ENCODE results near the gene ABAT. TPM values are rescaled to one million over a fixed set of nuclear protein-coding genes. Genes with fewer than 3 reads are reported as not detected.

Gene ABAT
- total and polyA plus RNA-seq, 2 of the 8 experiments (the other 6 are each of a cell fraction or from before 2014, with no cell fraction given) = 6.4 to 8.4 TPM

- no peaks in the 10 kb centered on the region; a peak in 1 of 7 replicates for H3K27me3 ChIP-seq (replicated peaks in 1 of 4; ENCODE audit: control insufficient read depth in 3 of 4, extremely low read depth in 1 of 4, insufficient read depth in 3 of 4, low read length in 3 of 4)
- H2BK20ac ChIP-seq (ENCODE audit: low read length) = 0 out of 2 replicates have a peak overlapping the region, but pooled peaks have one; percentile 16
- H3K23me2 ChIP-seq (ENCODE audit: low read depth, low read length) = peaks cover 3% of the 10 kb centered on the region; the same call in 1 of the 2 replicates
- H3K9me3 ChIP-seq (ENCODE audit: insufficient read depth in 2 of 2, low read depth in 1 of 2, low read length in 1 of 2) = no peaks in the 10 kb centered on the region
- no peak overlapping the region for H3K18ac ChIP-seq (ENCODE audit: extremely low read depth, low read length)
- no peak overlapping the region for H4K5ac ChIP-seq (ENCODE audit: insufficient read length, low read depth, low read length)
- no peak overlapping the region for H3K4me2 ChIP-seq (ENCODE audit: insufficient read depth in 1 of 2, low read depth in 2 of 2, low read length in 2 of 2)
- no peak overlapping the region for H2BK120ac ChIP-seq (replicated peaks; ENCODE audit: low read depth, low read length)
- no peak overlapping the region for H3K14ac ChIP-seq (ENCODE audit: insufficient read length)
- H4K20me1 ChIP-seq (replicated peaks in 1 of 2; ENCODE audit: control insufficient read depth in 1 of 2, insufficient read depth in 2 of 2, low read length in 2 of 2) = no peaks in the 10 kb centered on the region
- H3K56ac ChIP-seq (replicated peaks; ENCODE audit: insufficient read length, low read depth, low read length) = no peak overlapping the region
- no peak overlapping the region for H3K4me3 ChIP-seq (ENCODE audit: extremely low read depth in 1 of 4, insufficient read depth in 2 of 4, low read depth in 3 of 4, low read length in 4 of 4)
- H2AFZ ChIP-seq (ENCODE audit: low read length) = no peak overlapping the region
- no peak for FAIRE-seq
- no peak overlapping the region for H3K27ac ChIP-seq (ENCODE audit: low read depth, low read length)
- H3K79me1 ChIP-seq (ENCODE audit: low read depth, low read length) = no peaks in the 10 kb centered on the region
- no peak overlapping the region for H4K91ac ChIP-seq (replicated peaks; ENCODE audit: insufficient read length, low read length)
- no peak overlapping the region for H3K23ac ChIP-seq (ENCODE audit: insufficient read length)
- no peak for DNase-seq (ENCODE audit: low read depth in 1 of 2, low spot score in 2 of 2)
- no peak overlapping the region for H2BK12ac ChIP-seq (ENCODE audit: low read depth, low read length)
- no peak overlapping the region for H2BK5ac ChIP-seq (ENCODE audit: low read depth, low read length)
- ChIA-PET POLR2A (ENCODE audit: partially characterized antibody) (interaction anchor here (0.7 kb wide), 1 partner anchor 150 kb away, joined by 3 read pairs; no protein-coding TSS in a partner anchor), CTCF (ENCODE audit: partially characterized antibody) (interaction anchor here (0.8 to 1.8 kb wide), 2 partner anchors 27 to 77 kb away, joined by 4 to 7 read pairs; no protein-coding TSS in a partner anchor)
- H3K9ac ChIP-seq (replicated peaks in 1 of 4; ENCODE audit: extremely low read depth in 1 of 4, low read depth in 3 of 4, low read length in 3 of 4) = no peak overlapping the region
- H3K4me1 ChIP-seq (replicated peaks in 1 of 4; ENCODE audit: control insufficient read depth in 3 of 4, insufficient read depth in 4 of 4, low read length in 3 of 4) = peaks cover 0 to 9% (median 2%) of the 10 kb centered on the region in 4 experiments; a peak in 4 of 7 replicates
- no peak overlapping the region for H3K4ac ChIP-seq (replicated peaks; ENCODE audit: insufficient read length, low read depth, low read length)
- 92% methylated on average over 14 of the region's 14 CpGs; no CpG with 5 or more reads in 1 of the 2 experiments for WGBS, 2 experiments (ENCODE audit: extremely low coverage in 1 of 2, insufficient coverage in 1 of 2, insufficient read length in 1 of 2, insufficient replicate concordance in 2 of 2, low coverage in 1 of 2, low lambda C conversion rate in 2 of 2, missing lambda C conversion rate in 1 of 2)
- H2AK5ac ChIP-seq (ENCODE audit: low read depth, low read length) = no peak overlapping the region
- H3K36me3 ChIP-seq (ENCODE audit: control insufficient read depth in 2 of 4, insufficient read depth in 4 of 4, low read length in 3 of 4) = no peaks in the 10 kb centered on the region
- no peak overlapping the region for H2BK15ac ChIP-seq (ENCODE audit: low read length)
- no peak overlapping the region for H4K8ac ChIP-seq (ENCODE audit: extremely low read depth, insufficient read depth, low read length)
- H3K79me2 ChIP-seq (ENCODE audit: control insufficient read depth in 1 of 2, insufficient read depth in 2 of 2, low read length in 2 of 2) = no peaks in the 10 kb centered on the region
- TF ChIP-seq SUZ12 (IDR thresholded peaks at IDR 0.05; ENCODE audit: low read length) (no peak), ZNF274 (IDR thresholded peaks at IDR 0.05; ENCODE audit: borderline replicate concordance, extremely low read depth, low read length) (no peak), HDAC2 (IDR thresholded peaks at IDR 0.05; ENCODE audit: borderline replicate concordance in 1 of 2, low read depth in 2 of 2, low read length in 2 of 2) (no peak)
These were observed 40.4 kb downstream of the ABAT start for GRCh38 chr16:8714807-8715206.
